ENCODE results near the gene PRPF8. TPM values are rescaled to one million over a fixed set of nuclear protein-coding genes. Genes with fewer than 3 reads are reported as not detected.

Gene PRPF8
- total and polyA plus RNA-seq, 2 of the 13 experiments (the other 11 are each of a cell fraction or from before 2014, with no cell fraction given), result 112 to 179 TPM

DNA sequence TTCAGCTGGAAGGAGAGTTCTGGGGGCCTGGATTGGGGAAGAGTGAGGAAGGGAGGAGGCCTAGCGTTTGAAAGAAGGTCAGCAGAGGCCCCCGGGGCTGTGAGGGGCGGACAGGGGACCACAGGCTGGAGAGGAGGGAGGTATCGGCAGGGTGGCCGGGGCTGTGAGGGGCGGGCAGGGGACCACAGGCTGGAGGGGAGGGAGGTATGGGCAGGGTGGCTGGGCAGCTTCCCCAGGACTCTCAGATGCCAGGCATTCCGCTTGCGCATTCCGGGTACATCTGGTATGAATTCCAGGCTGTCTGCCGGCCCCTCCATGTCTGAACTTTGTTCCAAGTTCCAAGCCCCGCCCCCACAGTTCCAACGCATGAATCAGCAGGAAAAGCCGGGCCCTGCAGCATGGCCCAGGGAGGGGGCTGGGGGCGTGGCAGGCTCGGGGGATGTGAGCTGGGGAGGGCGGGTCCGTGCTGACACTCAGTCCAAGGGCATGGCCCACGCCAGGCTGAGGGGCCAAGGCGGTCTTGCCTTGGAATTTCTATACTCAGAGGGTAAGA is 29.8 kb upstream of the PRPF8 start (continued):
- TF ChIP-seq PHF8 (CRISPR knock-in tag; IDR thresholded peaks at IDR 0.05) (no peak), GMEB1 (CRISPR knock-in tag; IDR thresholded peaks at IDR 0.05; ENCODE audit: borderline replicate concordance) (peak; percentile 78; the same call in 1 of the 2 replicates), BHLHE40 (IDR thresholded peaks at IDR 0.05; ENCODE audit: low read length) (no peak), CERS6 (CRISPR knock-in tag; IDR thresholded peaks at IDR 0.05) (no peak), GATAD1 (CRISPR knock-in tag; IDR thresholded peaks at IDR 0.05) (peak; percentile 28; the same call in 1 of the 2 replicates), ZNF564 (CRISPR knock-in tag; IDR thresholded peaks at IDR 0.05) (0 out of 2 replicates have a peak, but pooled peaks have one; percentile 50), SP1 (IDR thresholded peaks at IDR 0.05) (no peak), SP1 (CRISPR knock-in tag; IDR thresholded peaks at IDR 0.05) (peak; percentile 86), TEAD2 (CRISPR knock-in tag; IDR thresholded peaks at IDR 0.05) (peak; percentile 90; the same call in 1 of the 2 replicates), ZNF354B (CRISPR knock-in tag; IDR thresholded peaks at IDR 0.05) (no peak), ZSCAN21 (CRISPR knock-in tag; IDR thresholded peaks at IDR 0.05; ENCODE audit: borderline replicate concordance) (no peak; the same call in 1 of the 2 replicates), NFIC (IDR thresholded peaks at IDR 0.05; ENCODE audit: low read length) (no peak), ZNF570 (CRISPR knock-in tag; IDR thresholded peaks at IDR 0.05; ENCODE audit: borderline replicate concordance) (no peak), WIZ (CRISPR knock-in tag; IDR thresholded peaks at IDR 0.05) (no peak), MBNL3 (CRISPR knock-in tag; conservative IDR thresholded peaks at IDR 0.05) (no peak), NONO (IDR thresholded peaks at IDR 0.05) (no peak), NONO (CRISPR knock-in tag; conservative IDR thresholded peaks at IDR 0.05) (peak; percentile 81), DMAP1 (CRISPR knock-in tag; IDR thresholded peaks at IDR 0.05) (peak; percentile 84), TBX3 (IDR thresholded peaks at IDR 0.05; ENCODE audit: borderline replicate concordance) (no peak), ZNF292 (CRISPR knock-in tag; IDR thresholded peaks at IDR 0.05; ENCODE audit: borderline replicate concordance, low read depth) (no peak)
- TF ChIP-seq, protein P1, sequence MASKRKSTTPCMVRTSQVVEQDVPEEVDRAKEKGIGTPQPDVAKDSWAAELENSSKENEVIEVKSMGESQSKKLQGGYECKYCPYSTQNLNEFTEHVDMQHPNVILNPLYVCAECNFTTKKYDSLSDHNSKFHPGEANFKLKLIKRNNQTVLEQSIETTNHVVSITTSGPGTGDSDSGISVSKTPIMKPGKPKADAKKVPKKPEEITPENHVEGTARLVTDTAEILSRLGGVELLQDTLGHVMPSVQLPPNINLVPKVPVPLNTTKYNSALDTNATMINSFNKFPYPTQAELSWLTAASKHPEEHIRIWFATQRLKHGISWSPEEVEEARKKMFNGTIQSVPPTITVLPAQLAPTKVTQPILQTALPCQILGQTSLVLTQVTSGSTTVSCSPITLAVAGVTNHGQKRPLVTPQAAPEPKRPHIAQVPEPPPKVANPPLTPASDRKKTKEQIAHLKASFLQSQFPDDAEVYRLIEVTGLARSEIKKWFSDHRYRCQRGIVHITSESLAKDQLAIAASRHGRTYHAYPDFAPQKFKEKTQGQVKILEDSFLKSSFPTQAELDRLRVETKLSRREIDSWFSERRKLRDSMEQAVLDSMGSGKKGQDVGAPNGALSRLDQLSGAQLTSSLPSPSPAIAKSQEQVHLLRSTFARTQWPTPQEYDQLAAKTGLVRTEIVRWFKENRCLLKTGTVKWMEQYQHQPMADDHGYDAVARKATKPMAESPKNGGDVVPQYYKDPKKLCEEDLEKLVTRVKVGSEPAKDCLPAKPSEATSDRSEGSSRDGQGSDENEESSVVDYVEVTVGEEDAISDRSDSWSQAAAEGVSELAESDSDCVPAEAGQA (IDR thresholded peaks at IDR 0.05; ENCODE audit: low read depth), result peak; percentile 72
- TF ChIP-seq, protein P1 (CRISPR knock-in tag; IDR thresholded peaks at IDR 0.05; ENCODE audit: borderline replicate concordance), result no peak
